Activated CD4-positive, alpha-beta T cell treated with anti-CD3 and anti-CD28 coated beads, Interleukin-2, amount 10 ng/mL, durations not matched to agents 7 days and 5 days (primary cell): ENCODE results near the gene CNOT6. TPM values are rescaled to one million over a fixed set of nuclear protein-coding genes. Genes with fewer than 3 reads are reported as not detected.
"Not testable (repeated sequence)": the region's sequence is repeated elsewhere in the genome, so short reads cannot be mapped to it uniquely, and the experiment has no call there.

Source experiments
- CTCF ChIA-PET: fragments of 350-600 bp; sonication (Branson Sonifier 250); formaldehyde crosslinking; loops from one replicate; lab custom pipeline; 2021; ENCODE audit warnings: antibody characterized with exemption; lab: Charles Lee
- POLR2A ChIA-PET: fragments of 350-600 bp; sonication (Branson Sonifier 250); formaldehyde crosslinking; loops from one replicate; lab custom pipeline; 2021; ENCODE audit warnings: antibody characterized with exemption; lab: Charles Lee
- DNase-seq: peaks from one replicate; pipeline ENCODE4 v3.0.0-alpha.2; 2020
- H3K27ac Mint-ChIP-seq: one replicate; pipeline ENCODE4 v1.8.0; 2021; ENCODE audit warnings: mild to moderate bottlenecking, moderate library complexity, mixed read lengths
- H3K27me3 Mint-ChIP-seq: one replicate; pipeline ENCODE4 v1.8.0; 2021; ENCODE audit warnings: mixed read lengths
- H3K36me3 Mint-ChIP-seq: one replicate; pipeline ENCODE4 v1.8.0; 2021; ENCODE audit warnings: low read depth, mixed read lengths
- H3K4me1 Mint-ChIP-seq: one replicate; pipeline ENCODE4 v1.8.0; 2021; ENCODE audit warnings: mixed read lengths
- H3K4me3 Mint-ChIP-seq: one replicate; pipeline ENCODE4 v1.8.0; 2021; ENCODE audit warnings: mild to moderate bottlenecking, moderate library complexity, mixed read lengths
- H3K9me3 Mint-ChIP-seq: one replicate; pipeline ENCODE4 v1.8.0; 2021; ENCODE audit warnings: mixed read lengths
- total RNA-seq, 2 experiments: library from RNA; stranded (reverse); gene quantifications; one replicate each; pipeline ENCODE4 v1.2.3, GENCODE V29; 2021

CNOT6 gene
- total RNA-seq, 2 experiments from 2014 or later: 38.3 to 44.8 TPM

GRCh38 chr5:180526269-180526668, 32.1 kb downstream of the CNOT6 start:
- Mint-ChIP-seq H3K36me3 (peaks cover 12% of the 10 kb centered on the region), H3K27ac (no peak overlapping the region), H3K4me3 (no peak overlapping the region), H3K4me1 (peaks cover 43% of the 10 kb centered on the region), H3K9me3 (no peaks in the 10 kb centered on the region), H3K27me3 (no peaks in the 10 kb centered on the region)
- ChIA-PET POLR2A (no interaction called here), CTCF (interaction anchor here (0.7 kb wide), 1 partner anchor 172 kb away, joined by 3 read pairs; no protein-coding TSS in a partner anchor)
- no peak for DNase-seq

DNA sequence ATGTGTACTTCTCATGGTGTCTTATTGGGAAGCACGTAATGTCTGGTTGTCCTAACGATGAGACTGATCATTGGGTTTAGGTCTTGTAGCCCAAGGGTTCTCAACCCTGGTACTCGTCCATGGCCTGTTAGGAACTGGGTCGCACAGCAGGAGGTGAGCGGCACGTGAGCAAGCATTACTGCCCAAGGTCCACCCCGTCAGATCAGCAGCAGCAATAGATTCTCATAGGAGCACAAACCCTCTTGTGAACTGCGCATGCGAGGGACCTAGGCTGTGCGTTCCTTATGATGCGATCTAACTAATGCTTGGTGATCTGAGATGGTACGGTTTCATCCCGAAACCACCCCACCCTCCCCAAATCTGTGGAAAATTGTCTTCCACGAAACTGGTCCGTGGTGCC, 33.5 kb downstream of the CNOT6 start:
- H3K4me3 Mint-ChIP-seq: no peak overlapping the region
- POLR2A ChIA-PET: no interaction called here
- peaks cover 25% of the 10 kb centered on the region for H3K36me3 Mint-ChIP-seq
- CTCF ChIA-PET: no interaction called here
- no peak for DNase-seq
- peaks cover 32% of the 10 kb centered on the region for H3K4me1 Mint-ChIP-seq
- no peaks in the 10 kb centered on the region for H3K27me3 Mint-ChIP-seq
- no peak overlapping the region for H3K27ac Mint-ChIP-seq
- no peaks in the 10 kb centered on the region for H3K9me3 Mint-ChIP-seq

- not testable (repeated sequence) for H3K4me3 Mint-ChIP-seq, H3K27me3 Mint-ChIP-seq
These were observed 36.9 kb downstream of the CNOT6 start for GRCh38 chr5:180531036-180531585.

DNA sequence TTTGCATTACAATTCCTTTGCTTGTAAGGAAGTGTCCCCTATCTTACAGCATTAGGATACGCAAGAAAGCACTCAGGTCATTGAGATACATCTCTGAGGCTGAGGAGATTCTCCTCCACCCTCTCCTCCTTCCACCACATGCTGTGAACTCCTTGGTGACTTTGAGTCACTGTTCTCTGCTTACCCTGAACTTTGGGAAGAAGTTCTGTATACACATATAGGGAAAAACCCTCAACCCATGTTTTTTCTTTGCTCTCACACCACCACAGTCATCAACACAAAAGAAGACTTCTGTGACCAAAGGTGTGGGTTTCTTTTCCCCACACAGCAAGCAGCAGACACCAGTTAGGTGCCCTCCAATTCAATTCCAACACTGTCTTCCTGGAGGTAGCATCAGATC, 38.1 kb downstream of the CNOT6 start:
- H3K4me1 Mint-ChIP-seq: no peaks in the 10 kb centered on the region
- no peak overlapping the region for H3K4me3 Mint-ChIP-seq
- no peak for DNase-seq

More at GRCh38 chr5:180531036-180531585, 36.9 kb downstream of the CNOT6 start:
- peaks cover 45% of the 10 kb centered on the region for H3K36me3 Mint-ChIP-seq
- H3K4me1 Mint-ChIP-seq, POLR2A ChIA-PET, H3K27ac Mint-ChIP-seq, DNase-seq, CTCF ChIA-PET, H3K9me3 Mint-ChIP-seq: not testable (repeated sequence)

DNA sequence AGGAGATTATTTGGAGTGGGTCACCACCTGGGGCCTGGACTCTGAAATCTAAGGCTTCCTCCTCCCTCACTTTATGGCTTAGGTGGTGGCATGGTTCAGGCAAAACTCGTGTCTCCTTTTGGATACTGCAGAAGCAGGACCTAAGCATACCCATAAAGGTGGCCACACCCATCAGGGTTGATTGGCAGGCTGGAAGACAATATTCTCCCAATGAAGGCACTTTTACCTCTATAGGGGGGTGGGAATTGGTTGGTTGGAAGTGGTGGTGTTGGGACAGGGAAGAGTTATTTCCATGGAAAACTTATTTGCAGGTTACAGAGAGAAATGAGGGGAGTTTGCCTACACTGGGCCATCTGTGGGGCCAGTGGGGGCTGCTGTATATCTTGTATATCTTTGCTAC, 39.7 kb downstream of the CNOT6 start:
- ChIA-PET CTCF (no interaction called here), POLR2A (no interaction called here)
- H3K9me3 Mint-ChIP-seq: no peaks in the 10 kb centered on the region
- DNase-seq: no peak
- no peaks in the 10 kb centered on the region for H3K27me3 Mint-ChIP-seq
- H3K4me1 Mint-ChIP-seq: no peaks in the 10 kb centered on the region
- peaks cover 55% of the 10 kb centered on the region for H3K36me3 Mint-ChIP-seq
- H3K27ac Mint-ChIP-seq: peak overlapping the region; percentile 9
- no peak overlapping the region for H3K4me3 Mint-ChIP-seq

More for the DNA sequence above, 38.1 kb downstream of the CNOT6 start:
- H3K27me3 Mint-ChIP-seq: no peaks in the 10 kb centered on the region
- CTCF ChIA-PET: no interaction called here
- H3K27ac Mint-ChIP-seq: no peak overlapping the region
- peaks cover 51% of the 10 kb centered on the region for H3K36me3 Mint-ChIP-seq
- POLR2A ChIA-PET: no interaction called here
- H3K9me3 Mint-ChIP-seq: no peaks in the 10 kb centered on the region

- H3K4me3 Mint-ChIP-seq: no peak overlapping the region
- no peak overlapping the region for H3K27ac Mint-ChIP-seq
- no peaks in the 10 kb centered on the region for H3K9me3 Mint-ChIP-seq
- no peak for DNase-seq
- no peaks in the 10 kb centered on the region for H3K27me3 Mint-ChIP-seq
- peaks cover 5% of the 10 kb centered on the region for H3K4me1 Mint-ChIP-seq
- ChIA-PET POLR2A (interaction anchor here (0.7 kb wide), 1 partner anchor 54 kb away, joined by 3 read pairs; no protein-coding TSS in a partner anchor), CTCF (no interaction called here)
- H3K36me3 Mint-ChIP-seq: peaks cover 54% of the 10 kb centered on the region
These were observed 41.4 kb downstream of the CNOT6 start for GRCh38 chr5:180535573-180535972.

GRCh38 chr5:180540050-180540694, 46.0 kb downstream of the CNOT6 start:
- POLR2A ChIA-PET: no interaction called here
- no peak overlapping the region for H3K27ac Mint-ChIP-seq
- no peak overlapping the region for H3K4me3 Mint-ChIP-seq
- no peaks in the 10 kb centered on the region for H3K27me3 Mint-ChIP-seq
- no peak for DNase-seq
- H3K9me3 Mint-ChIP-seq: no peaks in the 10 kb centered on the region
- peaks cover 5% of the 10 kb centered on the region for H3K4me1 Mint-ChIP-seq
- CTCF ChIA-PET: no interaction called here
- H3K36me3 Mint-ChIP-seq: peaks cover 44% of the 10 kb centered on the region

GRCh38 chr5:180541710-180542109, 47.5 kb downstream of the CNOT6 start:
- no peak overlapping the region for H3K4me3 Mint-ChIP-seq
- H3K9me3 Mint-ChIP-seq: no peaks in the 10 kb centered on the region
- ChIA-PET POLR2A (no interaction called here), CTCF (no interaction called here)
- peaks cover 44% of the 10 kb centered on the region for H3K36me3 Mint-ChIP-seq
- no peaks in the 10 kb centered on the region for H3K27me3 Mint-ChIP-seq
- H3K27ac Mint-ChIP-seq: no peak overlapping the region
- no peak for DNase-seq
- peaks cover 5% of the 10 kb centered on the region for H3K4me1 Mint-ChIP-seq

- Mint-ChIP-seq H3K4me1 (peaks cover 7% of the 10 kb centered on the region), H3K4me3 (no peak overlapping the region), H3K27me3 (no peaks in the 10 kb centered on the region), H3K36me3 (peaks cover 34% of the 10 kb centered on the region), H3K9me3 (no peaks in the 10 kb centered on the region), H3K27ac (no peak overlapping the region)
- no peak for DNase-seq
- CTCF ChIA-PET: interaction anchor here (1.1 kb wide), 1 partner anchor 39 kb away, joined by 3 read pairs; no protein-coding TSS in a partner anchor
- POLR2A ChIA-PET: no interaction called here
These were observed 51.1 kb downstream of the CNOT6 start for GRCh38 chr5:180545248-180545647.

- no peak for DNase-seq
- Mint-ChIP-seq H3K4me3 (no peak overlapping the region), H3K27me3 (no peaks in the 10 kb centered on the region), H3K9me3 (no peaks in the 10 kb centered on the region), H3K27ac (no peak overlapping the region), H3K36me3 (peaks cover 35% of the 10 kb centered on the region), H3K4me1 (peaks cover 5% of the 10 kb centered on the region)
- ChIA-PET CTCF (no interaction called here), POLR2A (no interaction called here)
These were observed 54.4 kb downstream of the CNOT6 start for GRCh38 chr5:180548563-180548962.

DNA sequence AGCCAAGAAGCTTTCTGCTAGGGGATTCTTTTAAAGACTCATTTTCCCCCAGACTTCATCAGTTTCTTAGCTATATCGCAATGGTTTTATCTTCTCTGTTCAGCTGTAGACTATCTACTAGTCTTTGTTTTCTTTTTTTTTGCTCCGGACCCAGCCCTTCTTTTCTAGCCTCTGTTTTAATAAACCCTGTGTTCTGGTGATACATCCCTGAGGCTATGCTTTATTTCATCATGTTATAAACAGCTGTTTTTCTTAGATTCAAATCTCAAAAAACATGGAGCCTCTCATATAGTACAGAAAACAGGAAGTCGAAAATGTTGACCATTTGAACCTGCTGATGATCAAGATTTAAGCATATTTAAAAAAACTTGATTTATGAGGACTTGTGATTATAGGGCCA, 59.4 kb downstream of the CNOT6 start:
- POLR2A ChIA-PET: no interaction called here
- peaks cover 14% of the 10 kb centered on the region for H3K4me1 Mint-ChIP-seq
- no peaks in the 10 kb centered on the region for H3K27me3 Mint-ChIP-seq
- DNase-seq: no peak
- peak overlapping the region; percentile 1 for H3K27ac Mint-ChIP-seq
- H3K36me3 Mint-ChIP-seq: peaks cover 43% of the 10 kb centered on the region
- no peaks in the 10 kb centered on the region for H3K9me3 Mint-ChIP-seq
- H3K4me3 Mint-ChIP-seq: no peak overlapping the region
- CTCF ChIA-PET: no interaction called here

DNA sequence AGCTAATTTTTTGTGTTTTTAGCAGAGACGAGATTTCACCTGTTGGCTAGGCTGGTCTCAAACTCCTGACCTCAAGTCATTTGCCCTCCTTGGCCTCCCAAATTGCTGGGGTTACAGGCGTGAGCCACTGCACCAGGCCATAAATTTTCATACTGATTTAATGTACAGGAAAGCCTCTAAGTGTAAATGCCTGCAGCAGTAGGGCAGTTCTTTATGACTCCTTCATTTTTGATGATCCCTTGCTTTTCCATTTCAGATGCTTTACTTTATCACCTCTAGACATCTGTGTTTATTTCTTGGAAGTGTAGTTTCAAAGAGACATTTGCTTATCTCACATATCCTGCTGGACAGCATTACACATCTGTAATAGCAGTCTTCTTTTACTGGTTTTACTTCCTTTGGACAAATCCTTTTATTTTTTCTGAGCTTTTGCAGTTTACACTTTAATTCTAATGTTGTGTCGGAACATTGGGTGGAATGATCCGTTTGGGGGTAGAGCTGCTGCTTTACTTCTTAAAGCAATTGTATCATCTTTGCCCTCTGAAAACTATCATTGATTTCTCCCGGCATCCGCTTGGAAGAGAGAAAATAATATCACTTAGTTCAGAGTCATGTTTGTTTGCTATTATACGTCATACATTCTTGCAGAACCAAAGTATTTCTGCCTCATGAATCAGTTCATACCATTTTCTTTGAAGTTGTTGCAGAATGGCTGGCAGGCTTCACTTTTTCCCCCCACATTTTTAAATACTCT, 61.2 kb downstream of the CNOT6 start:
- ChIA-PET CTCF (no interaction called here), POLR2A (no interaction called here)
- Mint-ChIP-seq H3K4me1 (peaks cover 11% of the 10 kb centered on the region), H3K36me3 (peaks cover 48% of the 10 kb centered on the region), H3K9me3 (no peaks in the 10 kb centered on the region), H3K4me3 (no peak overlapping the region), H3K27ac (no peak overlapping the region), H3K27me3 (no peaks in the 10 kb centered on the region)
- no peak for DNase-seq

DNA sequence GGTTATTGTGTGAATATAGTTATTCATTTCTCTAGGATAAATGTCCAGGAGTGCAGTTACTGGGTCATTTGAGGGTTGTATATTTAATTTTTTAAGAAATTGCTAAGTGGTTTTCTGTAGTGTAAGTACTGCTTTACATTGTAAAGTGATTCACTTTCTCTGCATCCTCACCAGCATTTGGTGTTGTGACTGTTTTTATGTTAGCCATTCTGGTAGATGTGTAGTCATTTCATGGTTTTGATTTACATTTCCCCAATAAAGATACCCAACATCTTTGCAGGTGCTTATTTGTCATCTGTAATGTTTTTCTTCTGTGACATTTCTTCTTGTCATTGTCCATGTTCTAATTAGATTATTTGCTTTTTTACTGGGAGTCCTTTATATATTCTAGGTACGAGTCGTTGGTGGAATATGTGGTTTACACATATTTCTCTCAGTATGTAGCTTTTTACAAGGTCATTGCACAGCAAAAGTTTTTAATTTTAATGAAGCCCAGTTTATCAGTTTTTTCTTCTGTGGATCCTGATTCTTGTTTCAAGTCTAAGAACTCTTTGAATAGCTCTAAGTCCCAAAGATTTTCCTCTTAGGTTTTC, 63.1 kb downstream of the CNOT6 start:
- H3K27ac Mint-ChIP-seq: no peak overlapping the region
- ChIA-PET POLR2A (no interaction called here), CTCF (interaction anchor here (1.0 kb wide), 1 partner anchor 42 kb away, joined by 3 read pairs; no protein-coding TSS in a partner anchor)
- H3K9me3 Mint-ChIP-seq: no peaks in the 10 kb centered on the region
- no peaks in the 10 kb centered on the region for H3K27me3 Mint-ChIP-seq
- H3K4me3 Mint-ChIP-seq: no peak overlapping the region
- H3K4me1 Mint-ChIP-seq: peaks cover 25% of the 10 kb centered on the region
- H3K36me3 Mint-ChIP-seq: peaks cover 58% of the 10 kb centered on the region
- DNase-seq: no peak
